ENCODE data around the gene CBR3.

DNA sequence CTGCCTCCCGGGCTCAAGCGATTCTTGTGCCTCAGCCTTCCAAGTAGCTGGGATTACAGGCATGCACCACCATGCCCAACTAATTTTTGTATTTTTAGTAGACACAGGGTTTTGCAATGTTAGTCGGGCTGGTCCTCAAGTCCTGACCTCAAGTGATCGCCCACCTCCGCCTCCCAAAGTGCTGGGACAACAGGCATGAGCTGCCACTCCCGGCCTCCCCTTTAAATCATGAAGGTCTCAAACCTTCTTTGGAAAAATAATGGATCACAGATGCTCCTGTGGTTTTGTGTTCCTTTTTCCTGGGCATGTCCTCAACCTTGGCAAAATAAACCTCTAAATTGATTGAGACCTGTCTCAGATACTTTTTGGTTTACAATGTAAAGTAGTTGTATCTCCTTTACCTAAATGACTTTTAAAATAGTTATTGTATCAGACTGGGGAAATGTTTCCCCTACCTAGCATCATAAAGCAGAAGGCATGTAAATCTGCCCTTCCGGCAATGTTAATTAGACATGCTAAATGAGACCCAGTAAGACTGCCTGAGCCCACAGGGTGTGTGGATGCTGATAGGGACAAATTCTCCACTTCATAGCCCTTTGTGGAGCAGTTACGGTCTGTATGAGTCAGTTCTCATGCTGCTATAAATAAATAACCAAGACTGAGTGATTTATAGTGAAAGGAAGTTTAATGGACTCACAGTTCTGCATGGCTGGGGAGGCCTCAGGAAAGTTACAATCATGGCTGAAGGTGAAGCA is 37.3 kb upstream of the CBR3 start:
- TF ChIP-seq, protein P1, sequence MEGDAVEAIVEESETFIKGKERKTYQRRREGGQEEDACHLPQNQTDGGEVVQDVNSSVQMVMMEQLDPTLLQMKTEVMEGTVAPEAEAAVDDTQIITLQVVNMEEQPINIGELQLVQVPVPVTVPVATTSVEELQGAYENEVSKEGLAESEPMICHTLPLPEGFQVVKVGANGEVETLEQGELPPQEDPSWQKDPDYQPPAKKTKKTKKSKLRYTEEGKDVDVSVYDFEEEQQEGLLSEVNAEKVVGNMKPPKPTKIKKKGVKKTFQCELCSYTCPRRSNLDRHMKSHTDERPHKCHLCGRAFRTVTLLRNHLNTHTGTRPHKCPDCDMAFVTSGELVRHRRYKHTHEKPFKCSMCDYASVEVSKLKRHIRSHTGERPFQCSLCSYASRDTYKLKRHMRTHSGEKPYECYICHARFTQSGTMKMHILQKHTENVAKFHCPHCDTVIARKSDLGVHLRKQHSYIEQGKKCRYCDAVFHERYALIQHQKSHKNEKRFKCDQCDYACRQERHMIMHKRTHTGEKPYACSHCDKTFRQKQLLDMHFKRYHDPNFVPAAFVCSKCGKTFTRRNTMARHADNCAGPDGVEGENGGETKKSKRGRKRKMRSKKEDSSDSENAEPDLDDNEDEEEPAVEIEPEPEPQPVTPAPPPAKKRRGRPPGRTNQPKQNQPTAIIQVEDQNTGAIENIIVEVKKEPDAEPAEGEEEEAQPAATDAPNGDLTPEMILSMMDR (IDR thresholded peaks at IDR 0.05) = no peak
- TF ChIP-seq POLR2A (IDR thresholded peaks at IDR 0.05) = no peak
